ENCODE data around the gene QSOX2.

The QSOX2 gene

GRCh38 chr9:136182420-136182787 lies 63.2 kb downstream of the QSOX2 start:
- Histone ChIP-seq H3K9ac (ENCODE audit: low read length) (no peak overlapping the region), H2AFZ (ENCODE audit: low read length) (no peak overlapping the region), H3K4me1 (ENCODE audit: low read length) (no peaks in the 10 kb centered on the region), H3K79me2 (ENCODE audit: low read length) (no peaks in the 10 kb centered on the region), H3K9me3 (replicated peaks; ENCODE audit: insufficient read depth, low read length) (no peaks in the 10 kb centered on the region), H3K36me3 (replicated peaks; ENCODE audit: insufficient read depth, low read length) (no peaks in the 10 kb centered on the region), H4K20me1 (ENCODE audit: insufficient read depth, low read length) (no peaks in the 10 kb centered on the region; the same call in 1 of the 2 replicates), H3K4me2 (ENCODE audit: low read depth, low read length) (no peak overlapping the region), H3K27ac (ENCODE audit: low read length) (no peak overlapping the region), H3K4me3 (ENCODE audit: low read length) (no peak overlapping the region), H3K27me3 (replicated peaks; ENCODE audit: insufficient read depth, low read length) (peaks cover 92% of the 10 kb centered on the region), H3F3A (ENCODE audit: insufficient read depth, low read length) (no peaks in the 10 kb centered on the region), H3K9me2 (replicated peaks; ENCODE audit: insufficient read depth, low read length) (no peaks in the 10 kb centered on the region)
- DNase-seq: no peak
- TF ChIP-seq EZH2 (optimal IDR thresholded peaks at IDR 0.05; ENCODE audit: low read depth, low read length) (no peak), EZH2phosphoT487 (IDR thresholded peaks at IDR 0.05; ENCODE audit: low read length) (no peak), CTCF (IDR thresholded peaks at IDR 0.05; ENCODE audit: low read length) (no peak)

- H3K79me2 ChIP-seq (ENCODE audit: low read length): no peaks in the 10 kb centered on the region
- no peak for DNase-seq
- H3K27me3 ChIP-seq (replicated peaks; ENCODE audit: insufficient read depth, low read length): peaks cover 92% of the 10 kb centered on the region
- H3F3A ChIP-seq (ENCODE audit: insufficient read depth, low read length): no peaks in the 10 kb centered on the region
- H3K4me1 ChIP-seq (ENCODE audit: low read length): no peaks in the 10 kb centered on the region
- H2AFZ ChIP-seq (ENCODE audit: low read length): no peak overlapping the region
- no peaks in the 10 kb centered on the region for H3K9me2 ChIP-seq (replicated peaks; ENCODE audit: insufficient read depth, low read length)
- H4K20me1 ChIP-seq (ENCODE audit: insufficient read depth, low read length): no peaks in the 10 kb centered on the region
- no peak for TF ChIP-seq EZH2 (optimal IDR thresholded peaks at IDR 0.05; ENCODE audit: low read depth, low read length)
- no peak overlapping the region for H3K4me3 ChIP-seq (ENCODE audit: low read length)
- no peaks in the 10 kb centered on the region for H3K9me3 ChIP-seq (replicated peaks; ENCODE audit: insufficient read depth, low read length)
- H3K36me3 ChIP-seq (replicated peaks; ENCODE audit: insufficient read depth, low read length): no peaks in the 10 kb centered on the region
- no peak overlapping the region for H3K4me2 ChIP-seq (ENCODE audit: low read depth, low read length)
- H3K9ac ChIP-seq (ENCODE audit: low read length): no peak overlapping the region
- H3K27ac ChIP-seq (ENCODE audit: low read length): no peak overlapping the region
These were observed 63.7 kb downstream of the QSOX2 start for GRCh38 chr9:136181784-136182419.

GRCh38 chr9:136180586-136180985 lies 65.0 kb downstream of the QSOX2 start:
- Histone ChIP-seq H3K4me2 (ENCODE audit: low read depth, low read length) (no peak overlapping the region), H3K9me3 (replicated peaks; ENCODE audit: insufficient read depth, low read length) (no peaks in the 10 kb centered on the region), H3K4me3 (ENCODE audit: low read length) (no peak overlapping the region), H3K36me3 (replicated peaks; ENCODE audit: insufficient read depth, low read length) (no peaks in the 10 kb centered on the region), H3K9me2 (replicated peaks; ENCODE audit: insufficient read depth, low read length) (no peaks in the 10 kb centered on the region), H4K20me1 (ENCODE audit: insufficient read depth, low read length) (no peaks in the 10 kb centered on the region), H3K4me1 (ENCODE audit: low read length) (no peaks in the 10 kb centered on the region), H3K27ac (ENCODE audit: low read length) (no peak overlapping the region), H3F3A (ENCODE audit: insufficient read depth, low read length) (no peaks in the 10 kb centered on the region), H3K27me3 (replicated peaks; ENCODE audit: insufficient read depth, low read length) (peaks cover 93% of the 10 kb centered on the region), H3K9ac (ENCODE audit: low read length) (no peak overlapping the region), H3K79me2 (ENCODE audit: low read length) (no peaks in the 10 kb centered on the region), H2AFZ (ENCODE audit: low read length) (no peak overlapping the region)
- DNase-seq: no peak
- no peak for TF ChIP-seq EZH2 (optimal IDR thresholded peaks at IDR 0.05; ENCODE audit: low read depth, low read length)
- no peak for TF ChIP-seq EZH2phosphoT487 (IDR thresholded peaks at IDR 0.05; ENCODE audit: low read length)
- TF ChIP-seq CTCF (IDR thresholded peaks at IDR 0.05; ENCODE audit: low read length): no peak

- no peak for DNase-seq
- Histone ChIP-seq H3K9ac (ENCODE audit: low read length) (no peak overlapping the region), H3K27ac (ENCODE audit: low read length) (no peak overlapping the region), H3K27me3 (replicated peaks; ENCODE audit: insufficient read depth, low read length) (peaks cover 93% of the 10 kb centered on the region), H3K4me3 (ENCODE audit: low read length) (no peak overlapping the region), H4K20me1 (ENCODE audit: insufficient read depth, low read length) (no peaks in the 10 kb centered on the region), H3F3A (ENCODE audit: insufficient read depth, low read length) (no peaks in the 10 kb centered on the region), H3K36me3 (replicated peaks; ENCODE audit: insufficient read depth, low read length) (no peaks in the 10 kb centered on the region), H3K4me2 (ENCODE audit: low read depth, low read length) (no peak overlapping the region), H2AFZ (ENCODE audit: low read length) (no peak overlapping the region), H3K79me2 (ENCODE audit: low read length) (no peaks in the 10 kb centered on the region), H3K4me1 (ENCODE audit: low read length) (no peaks in the 10 kb centered on the region), H3K9me3 (replicated peaks; ENCODE audit: insufficient read depth, low read length) (no peaks in the 10 kb centered on the region), H3K9me2 (replicated peaks; ENCODE audit: insufficient read depth, low read length) (no peaks in the 10 kb centered on the region)
- TF ChIP-seq EZH2phosphoT487 (IDR thresholded peaks at IDR 0.05; ENCODE audit: low read length) (no peak), EZH2 (optimal IDR thresholded peaks at IDR 0.05; ENCODE audit: low read depth, low read length) (no peak), CTCF (IDR thresholded peaks at IDR 0.05; ENCODE audit: low read length) (no peak)
These were observed 65.9 kb downstream of the QSOX2 start for GRCh38 chr9:136179761-136180160.
